VCaP (cell line): ENCODE data around the gene DNAI1.

Source experiments
- H3K27ac ChIP-seq: fragments of 450-650 bp; 2 replicates; pipeline ENCODE4 v1.5.1; 2017
- CTCF ChIP-seq: fragments of 450-650 bp; conservative IDR thresholded peaks from 2 replicates; pipeline ENCODE4 v1.5.1; 2017; ENCODE audit warnings: mild to moderate bottlenecking, moderate library complexity

The DNAI1 gene

DNA sequence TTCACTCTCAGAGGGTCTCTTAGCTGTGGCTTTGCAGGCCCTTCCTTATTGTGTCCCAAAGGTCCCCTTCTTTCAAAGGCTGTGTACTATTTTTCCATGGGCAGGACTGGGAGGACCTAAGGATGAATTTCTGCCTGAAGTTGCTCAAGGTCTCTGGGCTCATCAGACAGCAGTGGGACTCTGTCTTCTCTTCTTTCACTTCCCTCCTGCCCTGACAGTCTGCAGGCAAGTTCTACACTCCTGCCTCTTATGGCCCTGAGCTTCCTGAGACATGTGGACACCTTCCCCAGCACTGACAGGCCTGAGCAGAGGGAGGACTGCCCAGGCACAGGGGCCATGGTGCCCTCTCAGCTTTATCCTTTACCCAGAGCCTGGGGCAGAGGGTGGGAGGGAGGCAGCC lies 49.4 kb downstream of the DNAI1 start:
- no peak overlapping the region for H3K27ac ChIP-seq
- TF ChIP-seq CTCF: no peak

DNA sequence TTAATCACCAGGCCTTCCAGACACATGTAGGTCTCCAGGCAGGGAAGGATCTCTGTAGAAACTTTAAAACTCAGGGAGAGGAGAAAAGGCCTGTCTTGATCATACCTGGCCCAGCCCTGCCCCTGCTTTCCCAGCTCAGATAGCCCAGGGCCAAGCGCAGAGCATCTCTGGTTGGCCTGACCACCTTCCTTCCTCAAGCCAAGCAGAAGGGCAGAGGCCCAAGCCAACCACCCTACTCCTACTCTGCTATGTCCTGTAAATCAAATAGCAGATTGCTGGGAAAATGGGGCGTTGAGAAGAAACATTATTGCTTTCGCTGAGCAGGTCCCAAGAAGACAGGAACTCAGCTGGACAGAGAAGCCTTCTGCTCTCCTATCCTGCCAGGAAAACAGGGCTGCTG lies 49.9 kb downstream of the DNAI1 start:
- H3K27ac ChIP-seq: no peak overlapping the region
- TF ChIP-seq CTCF: no peak

DNA sequence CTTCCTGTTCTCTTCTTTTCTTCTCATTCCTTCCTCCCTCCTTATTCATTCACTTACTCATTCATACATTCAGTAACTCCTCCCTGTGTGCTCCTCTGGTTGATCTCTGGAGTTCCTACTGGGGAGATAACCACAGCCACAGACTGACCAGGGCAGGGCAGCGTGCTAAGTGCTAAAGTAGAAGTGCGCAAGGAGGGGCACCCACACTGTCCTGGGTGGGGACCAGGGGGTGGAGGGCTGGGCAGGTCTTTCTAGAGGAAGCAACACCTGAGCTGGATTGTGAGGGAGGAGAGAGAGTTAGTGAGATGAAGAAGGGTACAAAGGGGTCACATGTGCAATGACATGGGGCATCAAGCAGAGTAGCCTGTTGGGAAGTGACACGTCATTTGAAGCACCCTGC lies 50.3 kb downstream of the DNAI1 start:
- no peak for TF ChIP-seq CTCF
- peak overlapping the region; percentile 30; the same call in 1 of the 2 replicates for H3K27ac ChIP-seq

DNA sequence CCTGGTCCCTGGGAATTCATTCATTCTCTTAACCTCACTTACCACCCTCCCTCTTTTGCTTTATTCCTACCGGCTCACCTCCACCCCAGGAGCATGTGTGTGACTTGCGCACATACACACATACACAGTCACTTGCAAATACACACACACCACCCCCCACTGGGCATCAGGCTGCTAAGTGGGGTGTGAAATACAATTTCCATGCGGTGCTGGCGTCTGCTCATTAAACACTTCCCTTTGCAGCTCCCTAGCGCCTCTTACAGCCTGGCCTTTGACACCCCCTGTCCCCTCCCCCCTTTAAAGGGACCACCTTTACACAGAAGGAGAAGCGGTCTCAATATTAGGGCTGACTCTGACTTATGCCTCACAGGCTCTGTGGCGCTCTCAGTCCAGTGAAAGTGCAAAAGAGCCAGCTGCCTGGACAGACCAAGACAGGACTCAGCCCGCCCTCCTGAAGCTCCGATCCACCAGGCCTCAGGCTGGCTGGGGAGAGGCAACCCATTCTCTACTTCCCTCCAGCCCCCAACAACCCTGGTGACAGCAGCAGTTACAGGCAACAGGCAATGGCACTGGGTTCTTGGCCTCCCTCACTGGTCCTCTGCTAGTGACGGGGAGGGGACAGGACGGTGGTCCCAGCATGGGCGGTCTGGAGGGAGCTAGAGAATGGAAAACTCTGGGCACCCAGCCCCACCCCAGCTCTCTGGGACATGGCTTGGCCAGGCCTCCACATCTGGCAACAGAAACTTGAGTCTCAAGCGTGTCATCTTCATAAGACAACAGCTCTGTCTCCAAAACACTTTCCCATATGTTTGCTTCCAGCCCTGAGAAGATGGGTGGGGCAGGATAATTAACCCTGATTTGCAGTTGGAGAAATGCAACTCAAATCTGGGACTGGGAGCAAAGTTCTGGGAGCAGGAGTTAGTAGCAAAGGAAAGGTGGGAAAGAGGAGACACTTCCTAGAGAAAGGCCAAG lies 52.2 kb downstream of the DNAI1 start:
- no peak for TF ChIP-seq CTCF
- H3K27ac ChIP-seq: no peak overlapping the region; the same call in 1 of the 2 replicates

DNA sequence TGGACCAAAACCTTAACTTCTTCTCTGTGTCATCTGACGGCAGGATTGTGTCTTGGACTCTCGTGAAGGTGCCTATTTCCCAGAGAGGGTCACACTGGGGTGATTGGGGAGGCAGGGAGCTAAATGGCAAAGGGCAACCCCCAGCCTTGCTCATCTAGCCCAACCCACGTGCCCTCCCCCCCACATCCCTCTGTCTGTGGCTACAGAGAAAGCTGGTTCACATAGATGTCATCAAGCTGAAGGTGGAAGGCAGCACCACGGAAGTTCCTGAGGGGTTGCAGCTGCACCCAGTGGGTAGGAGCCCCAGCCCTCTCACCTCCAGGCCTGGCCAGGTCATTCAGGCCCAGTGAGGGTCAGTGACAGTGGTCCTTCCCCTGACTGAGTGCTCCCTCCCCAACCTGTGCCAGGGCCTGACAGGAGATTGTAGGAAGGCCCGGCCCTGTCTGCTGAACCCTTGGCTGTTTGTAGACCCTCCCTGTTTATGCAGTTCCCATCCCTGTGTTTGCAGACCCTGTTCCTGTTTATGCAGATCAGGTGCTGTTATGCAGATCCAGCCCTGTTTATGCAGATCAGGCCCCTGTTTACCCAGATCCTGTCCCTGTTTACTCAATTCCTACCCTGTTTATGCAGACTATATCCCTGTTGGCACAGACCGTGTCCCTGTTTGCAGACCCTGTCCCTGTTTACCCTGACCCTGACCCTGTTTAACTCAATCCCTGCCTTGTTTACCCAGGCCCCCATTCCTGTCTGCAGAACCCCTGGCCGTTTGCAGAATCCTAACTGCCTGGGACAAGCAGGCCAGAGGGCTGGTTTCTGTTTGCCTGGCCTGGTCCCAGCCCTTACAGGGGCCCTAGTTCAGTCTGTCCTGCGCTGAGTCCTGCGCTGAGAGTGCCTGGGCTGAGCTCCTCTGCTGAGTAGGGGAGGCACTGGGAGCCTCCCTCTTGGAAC lies 53.8 kb downstream of the DNAI1 start:
- H3K27ac ChIP-seq: peak overlapping the region; percentile 72

GRCh38 chr9:34513567-34514214 lies 55.1 kb downstream of the DNAI1 start:
- peak; percentile 40 for TF ChIP-seq CTCF
- H3K27ac ChIP-seq: peak overlapping the region; percentile 72

More for the DNA sequence above, 53.8 kb downstream of the DNAI1 start:
- no peak for TF ChIP-seq CTCF
